Measurements from ENCODE around the gene CYLD.

CYLD gene

DNA sequence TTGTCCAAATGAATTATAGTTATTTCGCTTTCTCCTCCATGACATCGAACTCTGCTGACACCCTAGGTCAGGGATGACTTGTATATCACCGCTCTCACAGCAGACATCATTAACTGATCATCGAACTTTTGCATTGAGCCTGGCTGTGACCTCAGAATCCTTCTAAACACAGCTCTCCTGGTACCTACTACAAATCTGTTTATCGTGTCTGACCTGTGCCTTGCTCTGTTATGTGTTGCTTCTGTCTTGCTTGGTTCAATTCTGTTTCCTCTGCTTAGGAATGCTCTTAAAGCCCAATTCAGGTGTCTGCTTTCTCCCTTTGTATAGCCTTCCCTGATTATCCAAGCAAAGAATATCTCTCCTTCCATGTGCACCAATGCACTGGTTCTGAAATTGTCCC is 78.3 kb downstream of the CYLD start:
- Mint-ChIP-seq H3K27me3 (ENCODE audit: low read depth) (peaks cover 12% of the 10 kb centered on the region), H3K36me3 (ENCODE audit: low read depth) (no peaks in the 10 kb centered on the region), H3K27ac (no peak overlapping the region), H3K4me3 (no peak overlapping the region), H3K4me1 (ENCODE audit: low read depth) (no peaks in the 10 kb centered on the region), H3K9me3 (no peaks in the 10 kb centered on the region)

DNA sequence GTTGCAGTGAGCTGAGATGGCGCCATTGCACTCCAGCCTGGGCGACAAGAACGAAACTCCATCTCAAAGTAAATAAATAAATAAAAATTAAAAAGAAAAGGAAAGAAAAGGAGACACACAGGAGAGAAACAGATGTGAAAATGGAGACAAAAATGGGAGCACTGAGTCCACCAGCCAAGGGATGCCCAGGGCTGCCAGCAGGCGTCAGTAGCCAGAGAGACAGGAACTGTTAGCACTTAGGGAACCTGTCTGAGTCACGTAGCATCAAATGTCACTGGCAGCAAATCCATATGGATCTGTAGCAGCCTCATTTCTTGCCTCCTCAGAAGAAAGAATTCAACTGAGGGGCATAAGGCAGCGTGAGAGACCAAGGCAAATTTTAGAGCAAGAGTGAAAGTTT is 79.7 kb downstream of the CYLD start:
- no peaks in the 10 kb centered on the region for H3K9me3 Mint-ChIP-seq
- H3K27me3 Mint-ChIP-seq (ENCODE audit: low read depth) = peaks cover 25% of the 10 kb centered on the region
- H3K36me3 Mint-ChIP-seq (ENCODE audit: low read depth) = no peaks in the 10 kb centered on the region
- no peak overlapping the region for H3K4me3 Mint-ChIP-seq
- no peaks in the 10 kb centered on the region for H3K4me1 Mint-ChIP-seq (ENCODE audit: low read depth)
- H3K27ac Mint-ChIP-seq = no peak overlapping the region

DNA sequence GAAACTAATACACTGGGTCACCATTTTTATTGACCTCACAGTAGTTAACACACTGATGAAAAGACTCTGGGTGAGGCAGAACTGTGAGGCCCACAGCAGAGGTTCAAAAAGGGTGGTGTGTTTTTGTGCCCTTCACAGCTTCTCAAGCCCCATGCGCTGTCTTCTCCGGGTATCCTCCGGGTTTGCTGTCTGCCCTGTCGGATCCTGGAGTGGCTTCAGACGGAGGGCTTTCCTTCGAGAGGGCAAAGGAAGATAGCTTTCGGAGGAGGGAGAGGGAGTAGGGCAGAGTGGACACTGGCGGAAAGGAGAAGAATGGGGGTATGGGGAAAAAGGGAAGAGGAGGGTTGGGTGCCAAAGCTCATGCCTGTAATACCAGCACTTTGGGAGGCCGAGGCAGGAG is 80.8 kb downstream of the CYLD start:
- Mint-ChIP-seq H3K27ac (no peak overlapping the region), H3K4me1 (ENCODE audit: low read depth) (no peaks in the 10 kb centered on the region), H3K27me3 (ENCODE audit: low read depth) (peaks cover 28% of the 10 kb centered on the region), H3K4me3 (no peak overlapping the region), H3K9me3 (no peaks in the 10 kb centered on the region), H3K36me3 (ENCODE audit: low read depth) (no peaks in the 10 kb centered on the region)

DNA sequence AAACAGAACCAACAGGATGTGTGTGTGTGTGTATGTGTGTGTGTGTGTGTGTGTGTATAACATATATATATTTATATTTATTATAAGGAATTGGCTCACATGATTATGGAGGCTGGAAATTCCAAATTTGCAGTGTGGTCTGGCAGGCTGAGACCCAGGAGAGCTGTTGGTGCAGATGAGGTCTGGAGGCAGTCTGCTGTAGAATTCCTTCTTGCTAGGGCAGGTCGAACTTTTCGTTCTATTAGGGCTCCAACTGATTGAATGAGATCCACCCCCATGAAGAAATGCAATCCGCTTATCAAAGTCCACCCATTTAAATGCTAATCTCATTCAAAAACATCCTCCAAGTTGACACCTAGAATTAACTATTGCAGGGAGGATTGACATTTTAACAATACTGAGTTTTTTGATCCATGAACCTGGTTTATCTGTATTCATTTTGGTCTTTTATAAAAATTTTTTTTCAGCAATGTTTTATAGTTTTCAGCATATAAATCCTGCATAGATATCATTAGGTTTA is 85.0 kb downstream of the CYLD start:
- H3K27ac Mint-ChIP-seq = no peak overlapping the region

DNA sequence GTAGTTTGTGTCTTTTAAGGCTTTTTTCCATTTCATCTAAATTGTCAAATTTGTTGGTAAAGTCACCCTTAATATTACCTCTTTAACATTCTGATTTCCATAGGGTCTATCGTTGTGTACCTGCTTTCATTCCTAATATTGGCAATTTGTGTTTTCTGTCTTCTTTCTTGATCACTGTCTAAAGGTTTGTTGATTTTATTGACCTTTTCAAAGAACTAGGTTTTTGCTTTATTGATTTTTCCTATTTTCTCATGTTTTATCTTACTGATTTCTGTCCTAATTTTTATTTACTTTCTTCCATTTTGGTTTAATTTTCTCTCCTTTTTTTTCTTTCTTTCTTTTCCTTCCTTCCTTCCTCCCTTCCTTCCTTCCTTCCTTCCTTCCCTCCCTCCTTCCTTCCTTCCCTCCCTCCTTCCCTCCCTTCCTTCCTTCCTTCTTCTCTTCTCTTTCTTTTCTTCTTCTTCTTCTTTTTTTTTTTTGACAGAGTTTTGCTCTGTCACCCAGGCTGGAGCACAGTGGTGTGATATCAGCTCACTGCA is 86.3 kb downstream of the CYLD start:
- H3K27me3 Mint-ChIP-seq (ENCODE audit: low read depth) = peaks cover 33% of the 10 kb centered on the region
- H3K36me3 Mint-ChIP-seq (ENCODE audit: low read depth) = no peaks in the 10 kb centered on the region
- H3K9me3 Mint-ChIP-seq = no peaks in the 10 kb centered on the region
- H3K4me1 Mint-ChIP-seq (ENCODE audit: low read depth) = no peaks in the 10 kb centered on the region
- no peak overlapping the region for H3K4me3 Mint-ChIP-seq
- no peak overlapping the region for H3K27ac Mint-ChIP-seq

More for the DNA sequence above, 85.0 kb downstream of the CYLD start:
- Mint-ChIP-seq H3K4me1 (ENCODE audit: low read depth) (no peaks in the 10 kb centered on the region), H3K27me3 (ENCODE audit: low read depth) (peaks cover 33% of the 10 kb centered on the region), H3K9me3 (no peaks in the 10 kb centered on the region), H3K36me3 (ENCODE audit: low read depth) (no peaks in the 10 kb centered on the region), H3K4me3 (no peak overlapping the region)

DNA sequence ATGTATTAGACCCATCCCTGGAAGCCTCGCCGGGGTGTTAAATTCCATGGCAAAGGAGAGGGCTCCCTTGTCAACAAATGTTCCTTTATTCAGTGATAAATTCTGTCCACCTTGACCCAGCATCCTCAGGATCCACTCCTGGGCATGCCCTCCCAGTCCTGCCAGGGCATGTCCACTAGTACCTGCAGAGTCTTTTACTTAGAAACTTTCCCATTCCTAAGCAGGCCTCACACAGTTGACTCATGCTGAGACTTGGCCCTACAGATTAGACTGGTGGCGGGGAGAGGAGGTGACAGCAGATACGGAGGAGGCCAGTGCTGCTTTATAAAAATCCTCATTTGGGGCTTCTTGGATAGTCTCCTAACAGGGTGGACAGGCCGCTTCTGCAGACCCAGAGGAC is 88.8 kb downstream of the CYLD start:
- Mint-ChIP-seq H3K4me3 (no peak overlapping the region), H3K27me3 (ENCODE audit: low read depth) (peaks cover 16% of the 10 kb centered on the region), H3K4me1 (ENCODE audit: low read depth) (no peaks in the 10 kb centered on the region), H3K9me3 (no peaks in the 10 kb centered on the region), H3K27ac (no peak overlapping the region), H3K36me3 (ENCODE audit: low read depth) (no peaks in the 10 kb centered on the region)

DNA sequence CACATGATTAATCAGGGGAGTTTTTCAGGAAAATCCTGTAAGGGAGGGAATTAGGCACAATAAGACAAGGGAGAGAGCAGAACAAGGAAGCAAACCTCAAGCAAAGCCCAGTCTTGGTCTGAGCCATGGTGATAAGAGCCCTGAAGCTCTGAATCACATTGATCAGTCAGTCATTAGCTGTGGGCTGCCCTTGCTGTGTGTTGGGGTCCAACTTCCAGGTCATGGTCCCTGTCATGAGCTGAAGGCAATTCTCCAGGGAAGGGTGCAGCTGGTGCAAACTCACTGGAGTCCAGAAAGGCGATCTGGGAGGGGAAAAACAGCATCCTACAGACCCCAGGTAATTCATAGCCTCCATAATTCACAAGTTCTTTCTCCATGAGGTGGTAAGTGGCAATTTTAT is 89.9 kb downstream of the CYLD start:
- H3K36me3 Mint-ChIP-seq (ENCODE audit: low read depth) = no peaks in the 10 kb centered on the region
- peaks cover 6% of the 10 kb centered on the region for H3K27me3 Mint-ChIP-seq (ENCODE audit: low read depth)
- H3K4me3 Mint-ChIP-seq = no peak overlapping the region
- no peaks in the 10 kb centered on the region for H3K9me3 Mint-ChIP-seq
- no peaks in the 10 kb centered on the region for H3K4me1 Mint-ChIP-seq (ENCODE audit: low read depth)
- no peak overlapping the region for H3K27ac Mint-ChIP-seq

DNA sequence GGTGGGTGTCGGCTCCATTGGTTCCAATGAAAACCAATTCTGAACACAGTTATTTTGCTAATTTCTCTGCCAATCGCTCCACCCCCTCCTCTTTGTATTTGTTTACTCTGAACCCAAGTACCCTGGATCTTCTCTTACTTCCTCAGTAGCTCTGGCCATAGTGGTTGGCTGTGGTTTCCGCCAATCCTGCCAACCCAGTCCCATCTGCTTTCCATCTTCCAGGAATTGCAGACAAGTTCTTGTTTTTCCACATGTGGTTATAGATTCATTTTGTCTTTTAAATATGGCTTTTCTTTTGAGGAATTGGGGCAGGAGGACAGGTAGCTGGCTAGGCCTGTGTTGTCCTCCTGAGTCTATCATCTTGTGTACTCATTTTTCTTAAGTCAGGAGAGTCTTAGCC is 92.0 kb downstream of the CYLD start:
- Mint-ChIP-seq H3K4me3 (no peak overlapping the region), H3K4me1 (ENCODE audit: low read depth) (no peaks in the 10 kb centered on the region), H3K27ac (no peak overlapping the region), H3K9me3 (no peaks in the 10 kb centered on the region), H3K27me3 (ENCODE audit: low read depth) (peaks cover 4% of the 10 kb centered on the region), H3K36me3 (ENCODE audit: low read depth) (no peaks in the 10 kb centered on the region)

DNA sequence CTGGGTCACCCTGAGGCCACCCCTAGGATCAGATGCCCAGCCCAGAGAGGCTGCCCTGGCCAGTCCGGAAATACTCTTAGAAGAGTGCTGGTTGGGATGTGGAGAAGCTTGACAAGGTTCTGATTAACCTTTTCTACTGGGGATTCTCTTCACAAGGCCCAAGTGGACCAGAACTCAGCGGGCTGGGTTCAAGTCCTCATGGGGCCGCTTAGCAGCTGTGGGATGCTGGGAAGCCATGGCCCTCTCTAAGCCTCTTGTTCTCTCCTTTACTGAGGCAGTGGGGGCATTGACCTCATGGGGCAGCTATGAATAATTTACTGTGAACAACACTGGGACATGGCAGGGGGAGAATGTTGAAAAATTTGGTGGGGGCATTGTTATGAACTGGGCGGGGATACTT is 92.8 kb downstream of the CYLD start:
- peaks cover 1% of the 10 kb centered on the region for H3K27me3 Mint-ChIP-seq (ENCODE audit: low read depth)

DNA sequence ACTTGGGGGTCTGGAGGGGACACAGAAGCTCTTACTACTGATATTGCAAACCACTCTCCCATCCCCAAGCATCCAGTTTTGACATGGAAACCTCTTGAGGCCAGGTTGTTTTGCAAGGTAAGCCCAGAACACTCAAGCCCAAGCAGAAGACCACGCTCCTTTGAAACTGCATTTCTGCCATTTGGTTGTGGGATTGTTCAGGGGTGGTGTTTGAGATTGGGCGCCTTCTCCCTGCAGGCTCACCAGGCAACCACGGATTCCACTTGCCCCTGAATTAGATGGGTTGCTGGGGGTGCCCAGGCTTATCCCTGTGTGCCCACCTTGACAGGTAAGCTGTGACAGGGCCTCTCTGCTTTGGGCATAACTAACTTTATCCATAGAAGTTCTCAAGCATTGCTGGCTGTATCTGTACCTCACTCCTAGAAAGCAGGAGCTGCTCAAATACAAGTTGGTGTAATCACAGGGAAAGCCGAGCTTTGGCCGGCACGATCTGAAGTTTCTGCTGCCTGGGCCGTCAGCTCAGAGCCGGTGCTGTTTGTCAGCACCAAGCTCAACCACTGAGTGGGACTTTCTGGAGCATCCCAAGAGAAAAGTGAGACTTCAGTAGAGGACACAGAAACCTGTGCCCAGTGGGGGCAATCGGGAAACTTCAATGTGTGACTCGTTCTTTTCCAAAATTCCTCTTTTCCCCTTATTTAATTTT is 93.6 kb downstream of the CYLD start:
- Mint-ChIP-seq H3K27me3 (ENCODE audit: low read depth) (peaks cover 10% of the 10 kb centered on the region), H3K9me3 (no peaks in the 10 kb centered on the region), H3K4me3 (no peak overlapping the region), H3K4me1 (ENCODE audit: low read depth) (peaks cover 2% of the 10 kb centered on the region), H3K36me3 (ENCODE audit: low read depth) (no peaks in the 10 kb centered on the region), H3K27ac (no peak overlapping the region)

More for the DNA sequence above, 92.8 kb downstream of the CYLD start:
- H3K4me3 Mint-ChIP-seq = no peak overlapping the region
- no peak overlapping the region for H3K27ac Mint-ChIP-seq
- no peaks in the 10 kb centered on the region for H3K4me1 Mint-ChIP-seq (ENCODE audit: low read depth)
- H3K9me3 Mint-ChIP-seq = no peaks in the 10 kb centered on the region
- H3K36me3 Mint-ChIP-seq (ENCODE audit: low read depth) = no peaks in the 10 kb centered on the region

DNA sequence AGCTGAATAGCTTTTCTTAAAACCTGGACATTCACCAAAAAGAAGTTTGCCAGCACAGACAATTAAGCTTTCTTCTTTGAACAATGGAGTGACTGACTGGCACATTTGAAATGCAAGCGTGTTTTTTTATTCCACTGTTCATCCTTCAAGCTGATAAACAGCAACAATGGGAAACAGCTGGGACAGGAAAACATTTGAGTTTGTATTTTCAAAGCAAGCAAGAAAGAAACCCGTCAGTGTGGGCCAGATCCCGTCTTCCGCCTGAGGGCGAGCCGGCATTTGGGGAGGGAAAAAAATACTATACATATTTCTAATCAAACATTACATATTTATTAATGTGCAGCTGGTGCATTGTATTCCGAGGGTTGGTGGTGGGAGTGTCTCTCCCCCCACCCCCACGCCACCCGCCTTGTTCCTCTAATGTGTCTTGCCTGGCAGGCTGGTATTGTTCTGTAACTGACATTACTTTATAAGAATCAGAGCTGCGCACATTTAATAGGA is 94.3 kb downstream of the CYLD start:
- Mint-ChIP-seq H3K4me3 (no peak overlapping the region), H3K9me3 (no peaks in the 10 kb centered on the region), H3K27me3 (ENCODE audit: low read depth) (peaks cover 16% of the 10 kb centered on the region), H3K27ac (no peak overlapping the region), H3K36me3 (ENCODE audit: low read depth) (no peaks in the 10 kb centered on the region), H3K4me1 (ENCODE audit: low read depth) (peaks cover 7% of the 10 kb centered on the region)

DNA sequence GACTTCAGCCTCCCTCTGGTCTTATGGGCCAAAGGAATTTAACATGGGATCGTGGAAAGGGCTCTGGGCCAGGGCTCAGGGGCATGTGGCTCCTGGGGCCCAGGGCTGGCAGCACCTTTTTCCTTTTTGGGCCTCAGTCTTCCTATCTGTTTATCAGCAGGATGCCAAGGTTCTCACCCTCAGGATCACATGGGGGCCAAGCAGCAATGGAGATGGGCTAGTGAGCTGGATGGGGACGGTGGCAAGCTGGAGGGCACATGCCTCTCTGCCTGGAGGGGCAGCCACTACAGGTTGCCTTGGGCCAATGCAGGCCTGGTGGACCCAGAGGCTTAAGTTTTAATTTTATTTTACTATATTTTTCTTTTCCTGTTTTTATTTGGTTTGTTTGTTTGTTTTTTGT is 95.4 kb downstream of the CYLD start:
- Mint-ChIP-seq H3K4me3 (no peak overlapping the region), H3K27me3 (ENCODE audit: low read depth) (peaks cover 24% of the 10 kb centered on the region), H3K36me3 (ENCODE audit: low read depth) (no peaks in the 10 kb centered on the region), H3K9me3 (no peaks in the 10 kb centered on the region), H3K4me1 (ENCODE audit: low read depth) (peaks cover 8% of the 10 kb centered on the region), H3K27ac (no peak overlapping the region)

DNA sequence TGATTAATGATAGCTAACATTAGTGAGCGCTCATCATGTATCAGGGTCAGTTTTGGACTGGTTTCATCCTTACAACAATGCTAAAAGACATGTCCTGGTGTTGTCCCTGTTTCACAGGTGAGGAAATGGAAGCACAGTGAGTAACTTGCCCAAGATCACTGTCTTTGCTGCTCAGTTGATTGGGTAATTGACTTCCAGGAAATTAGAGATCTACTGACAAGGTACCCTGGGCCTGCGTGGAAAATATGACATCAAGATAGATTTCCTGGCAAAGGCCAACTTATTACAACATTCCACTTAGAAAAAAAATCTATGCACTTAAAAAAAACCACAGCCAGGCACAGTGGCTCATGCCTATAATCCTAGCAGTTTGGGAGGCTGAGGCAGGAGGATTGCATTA is 96.3 kb downstream of the CYLD start:
- peaks cover 8% of the 10 kb centered on the region for H3K4me1 Mint-ChIP-seq (ENCODE audit: low read depth)
- no peaks in the 10 kb centered on the region for H3K9me3 Mint-ChIP-seq
- no peak overlapping the region for H3K4me3 Mint-ChIP-seq
- peaks cover 29% of the 10 kb centered on the region for H3K27me3 Mint-ChIP-seq (ENCODE audit: low read depth)
- H3K27ac Mint-ChIP-seq = no peak overlapping the region
- no peaks in the 10 kb centered on the region for H3K36me3 Mint-ChIP-seq (ENCODE audit: low read depth)

DNA sequence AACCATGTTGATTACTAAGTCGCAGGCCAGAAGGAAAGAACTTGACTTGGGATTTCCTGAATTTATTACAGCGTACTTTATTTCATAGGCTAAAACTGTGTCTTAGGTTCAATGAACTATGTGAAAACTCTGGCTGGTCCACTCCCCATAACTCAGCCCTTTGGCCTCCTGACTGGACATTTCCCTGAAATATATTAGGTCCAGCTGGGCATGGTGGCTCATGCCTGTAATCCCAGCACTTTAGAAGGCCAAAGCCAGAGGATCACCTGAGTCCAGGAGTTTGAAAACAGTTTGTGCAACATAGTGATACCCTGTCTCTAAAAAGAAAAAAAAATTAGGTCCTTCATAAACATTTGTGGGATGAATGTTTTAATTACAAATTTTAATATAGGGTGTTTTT is 97.0 kb downstream of the CYLD start:
- peaks cover 8% of the 10 kb centered on the region for H3K4me1 Mint-ChIP-seq (ENCODE audit: low read depth)
- no peak overlapping the region for H3K27ac Mint-ChIP-seq
- peaks cover 29% of the 10 kb centered on the region for H3K27me3 Mint-ChIP-seq (ENCODE audit: low read depth)
- H3K9me3 Mint-ChIP-seq = no peaks in the 10 kb centered on the region
- H3K4me3 Mint-ChIP-seq = no peak overlapping the region
- no peaks in the 10 kb centered on the region for H3K36me3 Mint-ChIP-seq (ENCODE audit: low read depth)

DNA sequence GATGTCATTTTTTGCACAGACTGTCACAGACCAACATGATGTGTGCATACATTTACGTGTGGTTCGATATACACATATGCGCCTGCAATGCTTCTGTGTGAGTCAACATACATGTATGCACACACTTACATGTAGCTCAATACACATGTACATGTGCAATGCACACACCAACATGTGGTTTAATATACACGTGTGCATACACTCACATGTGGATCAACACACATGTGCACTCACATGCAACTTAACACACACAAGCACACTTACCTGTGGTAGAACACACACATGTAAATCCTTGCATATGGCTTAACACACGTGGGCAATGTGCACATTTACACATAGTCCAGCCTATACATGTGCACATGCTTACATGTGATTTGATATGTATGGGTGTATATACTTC is 97.5 kb downstream of the CYLD start:
- Mint-ChIP-seq H3K27me3 (ENCODE audit: low read depth) (peaks cover 32% of the 10 kb centered on the region), H3K4me1 (ENCODE audit: low read depth) (peaks cover 8% of the 10 kb centered on the region), H3K9me3 (no peaks in the 10 kb centered on the region), H3K27ac (no peak overlapping the region), H3K36me3 (ENCODE audit: low read depth) (no peaks in the 10 kb centered on the region), H3K4me3 (no peak overlapping the region)

Measured in T-helper 1 cell treated with Interleukin-12 subunit alpha and Interleukin-12 subunit beta and Interleukin-4 antibody, amounts not matched to agents 30 μg/mL and 1 μg/mL, for 36 hours (primary cell).